ENCODE results near the gene DRD4. TPM values are rescaled to one million over a fixed set of nuclear protein-coding genes. Genes with fewer than 3 reads are reported as not detected.

Gene DRD4
- total and polyA plus RNA-seq, 2 of the 13 experiments (the other 11 are each of a cell fraction or from before 2014, with no cell fraction given) = 0.09 to 0.13 TPM

DNA sequence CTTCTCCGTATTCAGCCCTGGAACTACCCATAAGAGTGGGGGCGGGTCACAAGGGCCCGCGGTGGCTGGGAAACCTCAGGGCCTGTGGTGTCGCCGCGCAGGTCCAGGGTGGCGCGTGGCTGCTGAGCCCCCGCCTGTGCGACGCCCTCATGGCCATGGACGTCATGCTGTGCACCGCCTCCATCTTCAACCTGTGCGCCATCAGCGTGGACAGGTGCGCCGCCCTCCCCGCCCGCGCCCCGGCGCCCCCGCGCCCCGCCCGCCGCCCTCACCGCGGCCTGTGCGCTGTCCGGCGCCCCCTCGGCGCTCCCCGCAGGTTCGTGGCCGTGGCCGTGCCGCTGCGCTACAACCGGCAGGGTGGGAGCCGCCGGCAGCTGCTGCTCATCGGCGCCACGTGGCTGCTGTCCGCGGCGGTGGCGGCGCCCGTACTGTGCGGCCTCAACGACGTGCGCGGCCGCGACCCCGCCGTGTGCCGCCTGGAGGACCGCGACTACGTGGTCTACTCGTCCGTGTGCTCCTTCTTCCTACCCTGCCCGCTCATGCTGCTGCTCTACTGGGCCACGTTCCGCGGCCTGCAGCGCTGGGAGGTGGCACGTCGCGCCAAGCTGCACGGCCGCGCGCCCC, 2.4 kb downstream of the DRD4 start (continued):
- no peak for TF ChIP-seq CENPT (CRISPR knock-in tag; IDR thresholded peaks at IDR 0.05; ENCODE audit: low read depth)
- no peak for TF ChIP-seq KAT2B (IDR thresholded peaks at IDR 0.05; ENCODE audit: borderline replicate concordance, low read depth, low read length)
- TF ChIP-seq SNAI1 (CRISPR knock-in tag; IDR thresholded peaks at IDR 0.05; ENCODE audit: borderline replicate concordance) = no peak
- TF ChIP-seq, protein P1, sequence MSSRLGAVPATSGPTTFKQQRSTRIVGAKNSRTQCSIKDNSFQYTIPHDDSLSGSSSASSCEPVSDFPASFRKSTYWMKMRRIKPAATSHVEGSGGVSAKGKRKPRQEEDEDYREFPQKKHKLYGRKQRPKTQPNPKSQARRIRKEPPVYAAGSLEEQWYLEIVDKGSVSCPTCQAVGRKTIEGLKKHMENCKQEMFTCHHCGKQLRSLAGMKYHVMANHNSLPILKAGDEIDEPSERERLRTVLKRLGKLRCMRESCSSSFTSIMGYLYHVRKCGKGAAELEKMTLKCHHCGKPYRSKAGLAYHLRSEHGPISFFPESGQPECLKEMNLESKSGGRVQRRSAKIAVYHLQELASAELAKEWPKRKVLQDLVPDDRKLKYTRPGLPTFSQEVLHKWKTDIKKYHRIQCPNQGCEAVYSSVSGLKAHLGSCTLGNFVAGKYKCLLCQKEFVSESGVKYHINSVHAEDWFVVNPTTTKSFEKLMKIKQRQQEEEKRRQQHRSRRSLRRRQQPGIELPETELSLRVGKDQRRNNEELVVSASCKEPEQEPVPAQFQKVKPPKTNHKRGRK (CRISPR knock-in tag; IDR thresholded peaks at IDR 0.05) = no peak
- 0 out of 2 replicates have a peak, but pooled peaks have one; percentile 14 for TF ChIP-seq POLR2G (IDR thresholded peaks at IDR 0.05; ENCODE audit: low read depth, low read length)
- TF ChIP-seq SPEN (CRISPR knock-in tag; IDR thresholded peaks at IDR 0.05; ENCODE audit: low read depth) = no peak

DNA sequence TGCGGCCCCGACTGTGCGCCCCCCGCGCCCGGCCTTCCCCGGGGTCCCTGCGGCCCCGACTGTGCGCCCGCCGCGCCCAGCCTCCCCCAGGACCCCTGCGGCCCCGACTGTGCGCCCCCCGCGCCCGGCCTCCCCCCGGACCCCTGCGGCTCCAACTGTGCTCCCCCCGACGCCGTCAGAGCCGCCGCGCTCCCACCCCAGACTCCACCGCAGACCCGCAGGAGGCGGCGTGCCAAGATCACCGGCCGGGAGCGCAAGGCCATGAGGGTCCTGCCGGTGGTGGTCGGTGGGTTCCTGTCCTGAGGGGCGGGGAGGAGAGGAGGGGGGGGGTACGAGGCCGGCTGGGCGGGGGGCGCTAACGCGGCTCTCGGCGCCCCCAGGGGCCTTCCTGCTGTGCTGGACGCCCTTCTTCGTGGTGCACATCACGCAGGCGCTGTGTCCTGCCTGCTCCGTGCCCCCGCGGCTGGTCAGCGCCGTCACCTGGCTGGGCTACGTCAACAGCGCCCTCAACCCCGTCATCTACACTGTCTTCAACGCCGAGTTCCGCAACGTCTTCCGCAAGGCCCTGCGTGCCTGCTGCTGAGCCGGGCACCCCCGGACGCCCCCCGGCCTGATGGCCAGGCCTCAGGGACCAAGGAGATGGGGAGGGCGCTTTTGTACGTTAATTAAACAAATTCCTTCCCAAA, 3.1 kb downstream of the DRD4 start:
- Histone ChIP-seq H3K79me2 (ENCODE audit: insufficient read depth, low read length) (no peaks in the 10 kb centered on the region), H3K9me3 (ENCODE audit: low read length) (no peaks in the 10 kb centered on the region), H3K4me3 (replicated peaks in 1 of 3; ENCODE audit: insufficient read depth in 1 of 3, low read depth in 2 of 3, low read length in 3 of 3) (no peak overlapping the region), H4K20me1 (ENCODE audit: insufficient read depth, low read length) (0 out of 2 replicates have a peak, but pooled peaks cover 5% of the 10 kb centered on the region), H2AFZ (ENCODE audit: low read length) (no peak overlapping the region), H3K4me2 (ENCODE audit: low read depth, low read length) (no peak overlapping the region), H3K9ac (ENCODE audit: insufficient read depth, low read depth, low read length) (no peak overlapping the region), H3K27me3 (ENCODE audit: control insufficient read depth in 1 of 2, insufficient read depth in 2 of 2, low read length in 2 of 2) (no peaks in the 10 kb centered on the region), H3K36me3 (replicated peaks in 1 of 2; ENCODE audit: control insufficient read depth in 1 of 2, insufficient read depth in 2 of 2, low read length in 2 of 2) (peaks cover 4 to 15% of the 10 kb centered on the region in 2 experiments; a peak in 3 of 5 replicates), H3K27ac (ENCODE audit: extremely low read length, insufficient read depth, low read length) (no peak overlapping the region), H3K4me1 (ENCODE audit: insufficient read depth, low read length) (no peaks in the 10 kb centered on the region)
- intact Hi-C loops (cut with micrococcal nuclease; ENCODE audit: unreplicated experiment) (no loop called here), in situ Hi-C loops (cut with HindIII; ENCODE audit: extremely low pct_ligation_motif_present, low pct_unique_long_range_greater_than_20kb) (no loop called here)
- no peak for ATAC-seq
- TF ChIP-seq PCBP1 (IDR thresholded peaks at IDR 0.05; ENCODE audit: borderline replicate concordance, low read depth, low read length) (0 out of 2 replicates have a peak, but pooled peaks have one; percentile 15), YEATS2 (CRISPR knock-in tag; IDR thresholded peaks at IDR 0.05; ENCODE audit: borderline replicate concordance) (no peak), WIZ (CRISPR knock-in tag; IDR thresholded peaks at IDR 0.05) (no peak), AKAP8 (CRISPR knock-in tag; IDR thresholded peaks at IDR 0.05) (0 out of 2 replicates have a peak, but pooled peaks have one; percentile 13), POLR2A (IDR thresholded peaks at IDR 0.05; ENCODE audit: insufficient read depth in 1 of 2, low read depth in 2 of 2, low read length in 2 of 2) (peak in 1 of 2 experiments; percentile 30; a peak in 1 of 4 replicates)
- POLR2A ChIA-PET = no interaction called here
- FAIRE-seq = no peak
- WGBS (ENCODE audit: low lambda C conversion rate) = 97% methylated on average over 57 of the region's 69 CpGs
- no peak for DNase-seq (ENCODE audit: low spot score)
- BruUV-seq (replicated peaks) = no TSS peak
- CTCF ChIA-PET (ENCODE audit: low intra/inter-chr PET ratio, low total read pairs) = no interaction called here

All from HepG2 (cell line).